SW 1271 (cell line): ENCODE data around the gene CABLES2.

ENCODE experiments used
- DNase-seq, 2 experiments: peaks; one replicate each; lab custom pipeline; 2025; lab: John Stamatoyannopoulos, UW

The CABLES2 gene

GRCh38 chr20:62359491-62360121 is 47.5 kb downstream of the CABLES2 start:
- DNase-seq, result peak; percentile 97 to 99

- DNase-seq, result peak in 1 of 2 experiments; percentile 90
Observed at GRCh38 chr20:62359043-62359490, 48.0 kb downstream of the CABLES2 start.

DNA sequence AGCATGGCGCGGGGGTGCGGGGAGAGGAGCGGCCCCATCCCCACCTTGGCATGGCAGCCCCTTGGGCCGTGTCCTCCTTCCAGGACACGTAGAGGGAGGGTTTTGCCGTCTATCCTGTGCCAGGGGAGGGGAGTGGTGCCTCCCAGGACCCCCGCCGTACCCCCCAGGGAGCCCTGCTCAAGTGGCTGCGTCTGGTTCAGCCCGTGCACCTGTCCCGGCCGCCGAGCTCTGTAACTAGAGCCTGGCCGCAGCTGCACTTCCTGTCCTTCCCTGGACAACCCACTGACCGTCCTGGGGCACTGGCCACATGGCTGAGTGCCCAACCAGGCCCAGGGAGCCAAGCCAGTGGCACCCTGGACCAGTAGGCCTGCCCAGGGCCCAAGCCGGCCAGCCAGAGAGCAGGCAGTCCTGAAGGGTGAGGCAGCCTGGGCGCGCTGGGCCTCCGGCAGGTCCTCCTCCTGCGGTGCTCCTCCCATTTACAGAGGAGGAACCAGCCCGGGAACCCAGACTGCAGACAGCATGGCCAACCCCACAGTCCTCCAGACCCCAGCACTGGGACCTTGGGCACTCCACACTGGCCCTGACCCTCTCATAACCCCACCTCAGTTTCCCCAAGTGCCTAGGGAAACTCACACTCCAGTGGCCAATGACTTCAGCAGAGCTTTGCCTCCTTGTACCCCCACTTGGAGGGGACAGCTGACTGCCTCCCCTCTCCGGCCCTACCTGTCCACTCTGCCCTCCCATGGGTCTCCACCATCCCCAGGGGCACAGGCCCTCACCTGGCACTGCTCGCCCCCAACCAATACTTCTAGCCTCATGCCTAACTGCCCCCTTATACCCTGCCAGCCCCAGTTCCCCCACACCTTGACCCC is 48.7 kb downstream of the CABLES2 start:
- peak; percentile 56 to 75 for DNase-seq

DNA sequence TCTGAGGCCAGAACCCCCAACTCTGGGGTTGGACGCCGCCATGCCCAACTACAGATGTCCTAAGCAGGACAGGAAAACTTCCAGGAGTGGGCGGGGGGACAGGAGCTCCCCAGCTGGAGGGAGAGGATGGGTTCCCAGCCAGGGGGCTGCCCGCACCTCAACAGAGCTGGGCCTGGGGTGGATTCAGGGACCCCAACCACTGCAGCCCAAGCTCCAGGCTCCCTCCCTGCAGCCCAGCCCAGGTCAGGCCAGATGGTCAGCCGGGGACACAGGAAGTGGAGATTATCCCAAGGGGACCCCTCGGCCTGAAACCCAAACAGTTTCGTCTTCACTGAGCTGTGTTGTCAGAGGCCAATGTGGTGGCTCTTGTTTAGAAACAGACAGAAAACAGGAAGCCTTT is 49.4 kb downstream of the CABLES2 start:
- no peak for DNase-seq

GRCh38 chr20:62357187-62357667 is 49.9 kb downstream of the CABLES2 start:
- peak; percentile 60 to 80 for DNase-seq

DNA sequence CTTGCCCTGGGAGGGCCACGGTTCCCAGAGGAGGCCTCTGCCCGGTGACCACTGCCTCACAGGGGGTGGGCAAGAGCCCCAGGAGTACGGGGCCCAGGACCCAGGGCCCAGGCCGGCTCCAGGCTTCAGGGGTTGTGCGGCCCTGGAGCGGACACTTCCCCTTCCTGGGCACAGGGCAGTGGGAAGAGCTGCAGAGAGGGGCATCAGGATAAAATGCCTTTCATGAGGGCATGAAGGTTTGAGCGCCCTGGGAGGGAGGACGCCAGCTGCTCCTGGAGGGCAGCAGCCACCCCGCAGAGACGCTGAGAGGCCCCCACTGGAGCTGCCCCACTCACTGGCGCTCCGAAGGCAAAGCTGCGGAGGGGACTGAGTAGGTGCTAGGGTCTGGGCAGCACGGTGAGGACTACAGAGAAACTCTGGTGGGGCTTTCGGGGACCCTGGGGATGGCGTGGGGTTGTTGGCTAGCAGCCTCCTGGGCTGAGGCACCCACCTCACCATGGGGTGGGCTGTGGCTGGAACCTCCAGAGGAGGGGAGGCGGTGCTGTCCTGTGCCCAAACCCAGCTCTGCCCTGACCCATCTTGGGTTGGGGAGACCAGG is 50.4 kb downstream of the CABLES2 start:
- no peak for DNase-seq

DNA sequence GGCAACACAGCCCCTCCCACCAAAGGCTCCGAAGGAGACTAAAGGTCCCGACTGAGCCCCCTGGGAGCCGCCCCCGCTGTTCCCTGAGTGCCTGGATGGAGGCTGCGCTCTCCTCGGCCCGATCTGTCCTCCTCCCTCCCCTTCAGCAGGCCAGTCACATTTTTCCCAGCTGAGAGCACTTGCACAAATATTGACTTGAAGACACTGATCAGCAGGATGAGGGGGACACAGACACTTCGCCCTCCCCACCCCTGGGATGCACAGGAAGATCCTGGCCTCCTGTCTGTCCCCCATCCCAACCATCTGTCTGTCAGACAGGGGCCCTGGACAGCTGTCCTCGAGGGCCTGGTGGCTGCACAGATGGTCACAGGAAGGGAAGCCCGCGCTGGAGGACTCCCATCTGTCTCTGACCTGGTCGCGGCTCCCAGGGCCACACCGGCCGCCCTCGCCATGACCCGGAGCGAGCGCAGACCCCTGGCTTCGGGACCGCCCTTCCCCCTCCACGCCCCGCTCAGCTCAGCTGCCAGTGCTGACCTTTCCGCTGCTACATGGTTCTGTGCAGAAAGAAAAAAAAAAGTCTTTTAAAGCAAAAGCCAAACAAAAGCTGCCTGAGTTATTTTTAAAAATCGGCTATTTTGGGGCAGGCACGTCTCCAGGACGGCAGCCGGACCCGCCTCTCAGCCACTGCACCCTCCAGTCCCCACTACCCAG is 51.1 kb downstream of the CABLES2 start:
- no peak for DNase-seq

- DNase-seq, result no peak
Observed at GRCh38 chr20:62355516-62355877, 51.6 kb downstream of the CABLES2 start.

DNA sequence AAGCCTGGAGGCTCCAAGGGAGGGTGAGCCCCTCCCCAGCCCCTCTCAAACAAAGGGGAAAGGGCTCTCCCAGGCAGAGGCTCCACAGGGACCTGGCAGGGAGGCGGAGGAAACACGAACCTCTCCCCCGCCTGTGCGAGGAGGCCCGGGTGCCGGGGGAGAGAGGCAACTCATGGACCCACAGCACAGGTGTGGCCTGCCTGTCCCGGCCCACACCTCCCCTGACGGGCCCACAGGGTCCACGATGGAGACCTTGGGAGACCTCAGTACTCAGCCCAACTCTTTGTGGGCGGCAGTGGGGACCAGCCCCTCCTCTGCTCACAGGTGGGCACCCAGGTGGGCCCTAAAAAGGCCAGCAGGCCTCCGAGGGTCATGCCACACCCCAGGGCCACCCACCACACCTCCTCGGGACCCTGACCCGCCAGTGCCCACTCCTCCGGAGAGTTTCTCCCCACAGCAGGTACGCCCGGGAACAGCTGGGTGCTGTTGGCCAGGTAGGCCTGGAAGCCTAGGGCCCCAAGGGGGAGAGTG is 52.2 kb downstream of the CABLES2 start:
- DNase-seq, result no peak

DNA sequence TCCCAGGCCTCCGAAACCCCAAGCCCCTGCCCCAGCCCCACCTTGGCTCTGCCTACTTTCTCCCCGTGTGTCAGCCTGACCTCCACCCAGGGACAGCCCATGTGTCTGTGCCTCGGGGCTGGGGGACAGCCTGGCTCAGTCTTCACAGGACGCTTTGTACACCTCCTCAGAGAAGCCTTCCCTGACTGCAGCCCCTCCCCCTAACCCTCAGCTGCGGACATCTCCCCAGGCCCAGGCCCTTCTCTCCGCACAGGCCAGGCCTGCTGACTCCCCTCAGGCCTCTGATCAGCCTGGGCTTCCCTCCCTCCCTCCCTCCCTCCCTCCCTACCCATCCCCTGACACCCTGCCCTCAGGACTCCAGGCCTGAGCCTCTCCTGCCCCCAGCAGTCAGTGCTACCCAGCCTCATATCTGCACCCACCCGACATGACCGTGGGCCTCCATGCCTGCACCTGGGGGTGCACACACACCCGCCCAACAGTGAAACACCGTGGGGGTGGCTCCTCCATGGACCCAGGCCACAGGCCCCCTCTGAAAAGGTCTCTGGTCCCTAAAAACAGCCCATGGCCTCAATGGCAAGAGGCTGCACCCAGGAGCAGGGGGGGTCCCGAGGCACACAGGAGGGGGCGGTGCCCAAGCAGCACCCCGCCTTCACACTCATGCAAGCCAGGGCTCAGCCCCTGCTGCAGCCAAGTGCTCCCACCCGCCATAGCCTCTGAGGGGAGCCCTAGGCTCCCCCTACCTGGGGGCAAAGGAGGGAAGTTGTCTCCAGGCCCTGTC is 52.9 kb downstream of the CABLES2 start:
- no peak for DNase-seq

DNA sequence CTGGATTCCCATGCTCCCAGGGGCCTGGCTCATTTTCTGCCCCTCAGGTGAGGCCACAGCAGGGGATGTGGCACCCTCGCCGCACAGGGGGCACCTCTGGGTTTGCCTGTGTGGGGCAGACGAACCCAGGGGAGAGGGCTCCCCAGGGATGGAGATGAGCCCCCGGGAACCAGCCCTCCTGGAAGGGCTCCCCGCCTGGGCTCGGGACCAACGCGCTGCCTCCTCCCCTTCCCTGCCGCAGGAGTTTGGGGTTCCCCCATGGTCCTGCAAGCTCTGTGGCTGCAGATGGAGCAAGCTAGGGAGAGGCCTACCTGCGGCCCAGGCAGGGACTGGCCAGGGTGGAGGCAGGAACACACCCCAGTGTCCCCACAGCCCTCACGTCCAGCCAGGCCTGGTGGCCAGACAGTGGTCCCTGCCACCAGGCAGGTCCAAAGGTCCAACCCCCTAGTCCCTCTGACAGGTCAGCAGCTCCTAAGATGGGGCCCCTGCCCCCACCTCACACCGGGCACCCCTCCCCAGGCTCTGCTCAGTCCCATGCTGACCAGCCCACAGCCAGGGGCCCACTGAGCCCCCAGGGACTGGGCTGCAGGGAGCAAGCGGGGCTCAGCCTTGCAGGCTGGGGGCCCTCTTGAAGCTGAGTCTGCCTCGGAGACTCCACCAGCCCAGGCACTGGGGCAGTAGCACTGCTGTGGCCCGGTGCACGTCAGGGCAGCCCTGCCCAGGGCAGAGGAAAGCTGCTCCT is 53.6 kb downstream of the CABLES2 start:
- no peak for DNase-seq

DNA sequence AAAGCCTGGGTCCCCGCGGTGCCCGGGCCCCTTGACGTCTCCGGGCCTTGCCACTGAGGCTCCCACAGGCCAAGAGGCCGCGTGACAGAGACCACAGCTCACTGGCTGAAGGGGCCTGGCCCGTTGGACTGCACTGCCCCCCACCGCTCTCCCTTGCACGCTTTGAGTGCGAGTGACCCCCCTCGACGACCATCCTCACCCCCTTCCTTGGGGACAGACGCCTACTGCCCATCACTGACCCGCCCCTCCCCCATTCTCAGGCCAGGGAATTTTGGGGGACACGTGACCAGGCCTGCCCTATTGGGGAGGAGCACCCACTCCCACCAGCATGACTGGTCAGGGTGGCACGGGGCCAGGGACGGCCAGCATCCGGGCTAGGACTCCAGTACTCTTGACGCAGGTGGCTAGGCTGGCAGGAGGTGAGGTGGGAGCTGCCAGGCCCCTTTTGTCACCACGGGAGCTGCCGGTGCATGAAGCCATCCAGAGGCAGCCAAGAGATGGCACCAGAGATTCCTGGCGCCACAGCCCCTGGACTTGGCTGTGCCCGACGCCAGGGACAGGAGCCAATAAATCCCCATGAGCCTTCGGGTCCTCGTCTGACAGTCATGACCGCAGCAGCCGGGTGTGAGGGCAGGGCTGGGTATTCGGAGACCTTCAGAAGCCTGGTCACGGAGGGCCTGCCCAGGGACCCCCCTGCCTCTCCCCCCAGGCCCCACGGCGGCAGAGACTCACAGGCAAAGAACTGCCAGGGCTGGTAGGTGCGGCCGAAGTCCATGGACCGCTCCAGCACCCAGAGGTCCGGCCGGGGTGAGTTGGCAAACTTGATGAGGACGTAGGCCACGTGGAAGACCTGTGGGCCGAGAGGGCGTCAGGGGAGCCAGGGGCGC is 54.4 kb downstream of the CABLES2 start:
- DNase-seq, result peak in 1 of 2 experiments; percentile 39

DNA sequence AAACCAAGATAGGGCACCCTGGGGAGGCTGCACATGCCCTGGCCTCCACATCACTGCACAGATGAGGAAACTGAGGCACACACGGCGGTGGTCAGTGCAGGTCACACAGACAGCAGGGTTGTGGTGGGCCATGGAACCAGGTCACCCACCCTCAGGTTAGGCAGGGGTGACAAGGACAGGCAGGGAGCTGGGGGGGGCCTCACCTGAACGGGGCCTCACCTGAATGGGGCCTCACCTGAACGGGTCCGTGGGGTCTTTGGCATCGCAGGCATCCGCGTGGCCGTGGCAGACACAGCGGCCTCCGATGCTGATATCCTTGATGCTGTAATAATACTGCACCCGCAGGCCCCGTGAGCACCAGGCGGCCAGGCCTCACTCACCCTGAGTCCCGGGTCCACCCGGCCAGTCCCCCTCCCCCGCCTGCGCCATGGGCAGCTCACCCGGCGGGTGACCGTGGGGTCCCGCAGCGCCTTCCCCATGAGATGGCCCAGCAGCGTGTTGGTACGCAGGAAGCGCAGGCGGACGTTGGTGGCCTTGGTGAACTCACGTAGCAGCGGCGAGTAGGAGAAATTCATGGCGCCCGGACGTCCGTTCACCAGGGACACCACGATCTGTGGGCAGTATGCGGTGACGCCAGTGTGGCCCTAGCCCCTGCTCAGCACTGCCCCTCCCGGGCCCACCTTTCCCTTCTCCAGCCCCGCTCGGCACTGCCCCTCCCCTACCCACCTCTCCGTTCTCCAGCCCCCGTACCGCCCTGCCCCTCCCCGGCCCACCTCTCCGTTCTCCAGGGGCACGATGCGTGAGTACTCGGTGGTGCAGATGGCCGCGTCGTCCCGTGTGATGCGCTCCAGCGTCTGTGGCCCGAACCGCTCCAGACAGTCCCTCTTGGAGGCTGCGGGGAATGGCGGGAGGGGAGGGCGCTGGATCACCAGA is 55.4 kb downstream of the CABLES2 start:
- DNase-seq, result no peak

- DNase-seq, result no peak
Observed at GRCh38 chr20:62350629-62351422, 56.3 kb downstream of the CABLES2 start.

GRCh38 chr20:62350098-62350628 is 56.9 kb downstream of the CABLES2 start:
- DNase-seq, result peak; percentile 77 to 83

GRCh38 chr20:62349556-62350097 is 57.5 kb downstream of the CABLES2 start:
- no peak for DNase-seq

DNA sequence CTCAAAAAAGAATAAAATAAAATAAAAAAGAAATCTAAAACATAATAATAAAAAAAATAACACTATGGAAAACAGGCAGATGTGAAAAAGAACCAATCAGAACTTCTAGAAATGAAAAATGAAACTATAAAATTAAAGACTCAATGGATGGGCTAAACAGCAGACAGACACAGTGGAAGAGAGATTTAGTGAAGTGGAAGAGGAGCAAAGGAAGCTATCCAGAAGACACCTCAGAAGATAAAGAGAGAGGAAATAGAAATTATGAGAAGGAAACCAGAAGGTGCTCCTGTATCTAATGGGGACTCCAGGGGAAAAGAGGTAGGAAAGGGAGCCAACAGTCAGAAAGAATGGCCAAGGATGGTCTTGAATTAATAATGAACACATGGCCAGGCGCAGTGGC is 58.5 kb downstream of the CABLES2 start:
- no peak for DNase-seq
